Smooth muscle cell (in vitro differentiated cells): ENCODE data around the gene CPLX4. TPM values are rescaled to one million over a fixed set of nuclear protein-coding genes. Genes with fewer than 3 reads are reported as not detected.

ENCODE experiments used
- DNase-seq: peaks from one replicate; lab custom pipeline; 2025; ENCODE audit not compliant: unreplicated experiment; lab: John Stamatoyannopoulos, UW
- H2AFZ ChIP-seq: fragments of 200-600 bp; sonication (generic); 2 replicates; pipeline ENCODE4 v1.6.0; 2016; ENCODE audit warnings: antibody characterized with exemption, low read depth, mild to moderate bottlenecking
- H3F3A ChIP-seq: fragments of 200-600 bp; sonication (generic); 2 replicates; pipeline ENCODE4 v1.6.0; 2017; ENCODE audit warnings: antibody characterized with exemption, low read depth
- H3K27ac ChIP-seq: fragments of 200-600 bp; sonication (generic); 2 replicates; pipeline ENCODE4 v1.5.1; 2016; ENCODE audit warnings: low read depth, mild to moderate bottlenecking
- H3K27me3 ChIP-seq: fragments of 200-600 bp; sonication (generic); 2 replicates; pipeline ENCODE4 v1.6.1; 2016; ENCODE audit warnings: low read depth, mild to moderate bottlenecking
- H3K36me3 ChIP-seq: fragments of 200-600 bp; sonication (generic); 2 replicates; pipeline ENCODE4 v1.5.1; 2016; ENCODE audit warnings: low read depth
- H3K4me1 ChIP-seq: fragments of 200-600 bp; sonication (generic); 2 replicates; pipeline ENCODE4 v1.5.1; 2016; ENCODE audit warnings: low read depth
- H3K4me2 ChIP-seq: fragments of 200-600 bp; sonication (generic); 2 replicates; pipeline ENCODE4 v1.6.0; 2016; ENCODE audit warnings: mild to moderate bottlenecking
- H3K4me3 ChIP-seq: fragments of 200-600 bp; sonication (generic); 2 replicates; pipeline ENCODE4 v1.5.1; 2016; ENCODE audit warnings: mild to moderate bottlenecking
- H3K79me2 ChIP-seq: fragments of 200-600 bp; sonication (generic); 2 replicates; pipeline ENCODE4 v1.6.0; 2016; ENCODE audit warnings: low read depth, mild to moderate bottlenecking
- H3K9ac ChIP-seq: fragments of 200-600 bp; sonication (generic); 2 replicates; pipeline ENCODE4 v1.6.0; 2016; ENCODE audit warnings: low read depth
- H3K9me3 ChIP-seq: fragments of 200-600 bp; sonication (generic); replicated peaks from 2 replicates; pipeline ENCODE4 v1.5.1; 2016; ENCODE audit warnings: low read depth
- H4K20me1 ChIP-seq: fragments of 200-600 bp; sonication (generic); 2 replicates; pipeline ENCODE4 v1.6.0; 2016; ENCODE audit warnings: low read depth
- WGBS: methylation state at CpG from one replicate; pipeline ENCODE4 v1.1.7; 2016; ENCODE audit warnings: low lambda C conversion rate; 5-methylcytosine and 5-hydroxymethylcytosine counted together
- polyA plus RNA-seq: library from polyadenylated mRNA; unstranded; fragments of >200 nt; fragmentation: Nextera tagmentation; extraction: Ambion mirVana; gene quantifications from 2 replicates; pipeline ENCODE4 v1.2.1, GENCODE V29; 2016
- total RNA-seq: library from RNA; depleted of rRNA; stranded (reverse); fragments of >200 nt; gene quantifications from 2 replicates; pipeline ENCODE4 v1.2.3, GENCODE V29; 2014
- TF ChIP-seq, protein P1 (sequence below): fragments of 200-600 bp; sonication (generic); IDR thresholded peaks from 2 replicates; pipeline ENCODE4 v1.5.1; 2017; ENCODE audit warnings: borderline replicate concordance, mild to moderate bottlenecking, antibody characterized with exemption; ENCODE audit not compliant: insufficient read depth, poor library complexity, severe bottlenecking

Gene CPLX4
- total and polyA plus RNA-seq, 2 experiments from 2014 or later, result not detected

- Histone ChIP-seq H4K20me1 (no peaks in the 10 kb centered on the region), H3K27me3 (peaks cover 67% of the 10 kb centered on the region), H2AFZ (no peak overlapping the region), H3K36me3 (no peaks in the 10 kb centered on the region), H3K4me2 (no peak overlapping the region), H3K79me2 (no peaks in the 10 kb centered on the region), H3K4me3 (no peak overlapping the region), H3K4me1 (no peaks in the 10 kb centered on the region), H3K27ac (no peak overlapping the region), H3K9me3 (no peaks in the 10 kb centered on the region), H3F3A (no peaks in the 10 kb centered on the region), H3K9ac (no peak overlapping the region)
- TF ChIP-seq, protein P1, sequence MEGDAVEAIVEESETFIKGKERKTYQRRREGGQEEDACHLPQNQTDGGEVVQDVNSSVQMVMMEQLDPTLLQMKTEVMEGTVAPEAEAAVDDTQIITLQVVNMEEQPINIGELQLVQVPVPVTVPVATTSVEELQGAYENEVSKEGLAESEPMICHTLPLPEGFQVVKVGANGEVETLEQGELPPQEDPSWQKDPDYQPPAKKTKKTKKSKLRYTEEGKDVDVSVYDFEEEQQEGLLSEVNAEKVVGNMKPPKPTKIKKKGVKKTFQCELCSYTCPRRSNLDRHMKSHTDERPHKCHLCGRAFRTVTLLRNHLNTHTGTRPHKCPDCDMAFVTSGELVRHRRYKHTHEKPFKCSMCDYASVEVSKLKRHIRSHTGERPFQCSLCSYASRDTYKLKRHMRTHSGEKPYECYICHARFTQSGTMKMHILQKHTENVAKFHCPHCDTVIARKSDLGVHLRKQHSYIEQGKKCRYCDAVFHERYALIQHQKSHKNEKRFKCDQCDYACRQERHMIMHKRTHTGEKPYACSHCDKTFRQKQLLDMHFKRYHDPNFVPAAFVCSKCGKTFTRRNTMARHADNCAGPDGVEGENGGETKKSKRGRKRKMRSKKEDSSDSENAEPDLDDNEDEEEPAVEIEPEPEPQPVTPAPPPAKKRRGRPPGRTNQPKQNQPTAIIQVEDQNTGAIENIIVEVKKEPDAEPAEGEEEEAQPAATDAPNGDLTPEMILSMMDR, result no peak
- DNase-seq, result no peak
Measured at GRCh38 chr18:59293317-59293716, 25.1 kb downstream of the CPLX4 start.

GRCh38 chr18:59286341-59286740, 32.1 kb downstream of the CPLX4 start:
- Histone ChIP-seq H4K20me1 (no peaks in the 10 kb centered on the region), H3K36me3 (no peaks in the 10 kb centered on the region), H3F3A (no peaks in the 10 kb centered on the region), H2AFZ (no peak overlapping the region), H3K4me1 (peaks cover 12% of the 10 kb centered on the region), H3K27me3 (peaks cover 5% of the 10 kb centered on the region), H3K4me2 (no peak overlapping the region), H3K9ac (no peak overlapping the region), H3K4me3 (no peak overlapping the region), H3K9me3 (no peaks in the 10 kb centered on the region), H3K79me2 (no peaks in the 10 kb centered on the region), H3K27ac (no peak overlapping the region)
- DNase-seq, result no peak
- WGBS, result 68% methylated on average over 6 of the region's 6 CpGs
- TF ChIP-seq, protein P1, result no peak

- no peaks in the 10 kb centered on the region for H4K20me1 ChIP-seq
- WGBS, result 90% methylated on average over 11 of the region's 11 CpGs
- H3K4me3 ChIP-seq, result no peak overlapping the region
- no peaks in the 10 kb centered on the region for H3F3A ChIP-seq
- no peak overlapping the region for H3K27ac ChIP-seq
- H3K4me2 ChIP-seq, result no peak overlapping the region
- peaks cover 12% of the 10 kb centered on the region for H3K4me1 ChIP-seq
- no peaks in the 10 kb centered on the region for H3K9me3 ChIP-seq
- H3K27me3 ChIP-seq, result no peaks in the 10 kb centered on the region
- H3K36me3 ChIP-seq, result no peaks in the 10 kb centered on the region
- H2AFZ ChIP-seq, result no peak overlapping the region
- H3K79me2 ChIP-seq, result no peaks in the 10 kb centered on the region
- TF ChIP-seq, protein P1, result no peak
- no peak overlapping the region for H3K9ac ChIP-seq
- no peak for DNase-seq
Measured at GRCh38 chr18:59282341-59282740, 36.1 kb downstream of the CPLX4 start.

- Histone ChIP-seq H3K27me3 (no peaks in the 10 kb centered on the region), H3K4me1 (peaks cover 20% of the 10 kb centered on the region), H3K4me2 (no peak overlapping the region), H3K4me3 (no peak overlapping the region), H3K9ac (no peak overlapping the region), H3K79me2 (no peaks in the 10 kb centered on the region), H3K36me3 (no peaks in the 10 kb centered on the region), H3K9me3 (no peaks in the 10 kb centered on the region), H2AFZ (no peak overlapping the region), H4K20me1 (no peaks in the 10 kb centered on the region), H3F3A (no peaks in the 10 kb centered on the region), H3K27ac (no peak overlapping the region)
- TF ChIP-seq, protein P1, result no peak
- no peak for DNase-seq
- WGBS, result 64% methylated on average over 1 of the region's 1 CpG
Measured at GRCh38 chr18:59279722-59280121, 38.7 kb downstream of the CPLX4 start.
